22Rv1 (cell line): ENCODE results near the gene FTCD.

Experiments used
- ZFX ChIP-seq: fragments of 450-650 bp; IDR thresholded peaks from 2 replicates; pipeline ENCODE4 v1.6.1; 2017; ENCODE audit warnings: antibody characterized with exemption, borderline replicate concordance
- TF ChIP-seq, protein P1 (sequence below): fragments of 450-650 bp; IDR thresholded peaks from 2 replicates; pipeline ENCODE4 v1.5.1; 2017; ENCODE audit warnings: mild to moderate bottlenecking

DNA sequence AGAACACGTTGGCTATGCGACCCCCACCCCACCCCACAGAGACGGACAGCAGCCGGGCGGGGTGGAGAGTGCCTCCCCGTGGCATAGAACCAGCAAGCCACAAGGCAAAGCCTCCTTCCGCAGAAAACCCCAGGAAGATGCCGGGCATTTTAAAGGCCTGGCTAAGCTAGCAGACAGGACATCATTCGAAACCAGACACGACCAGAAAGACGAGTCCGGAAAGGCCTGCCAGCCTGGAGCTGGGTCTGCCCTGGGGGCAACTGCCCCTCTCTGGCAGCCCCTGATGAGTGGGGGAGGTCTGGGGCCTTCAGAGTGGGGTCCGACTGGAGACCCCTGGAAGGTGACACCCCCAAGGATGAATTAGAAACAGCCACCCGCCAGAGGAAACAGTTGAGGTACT lies 8.5 kb downstream of the FTCD start:
- TF ChIP-seq, protein P1, sequence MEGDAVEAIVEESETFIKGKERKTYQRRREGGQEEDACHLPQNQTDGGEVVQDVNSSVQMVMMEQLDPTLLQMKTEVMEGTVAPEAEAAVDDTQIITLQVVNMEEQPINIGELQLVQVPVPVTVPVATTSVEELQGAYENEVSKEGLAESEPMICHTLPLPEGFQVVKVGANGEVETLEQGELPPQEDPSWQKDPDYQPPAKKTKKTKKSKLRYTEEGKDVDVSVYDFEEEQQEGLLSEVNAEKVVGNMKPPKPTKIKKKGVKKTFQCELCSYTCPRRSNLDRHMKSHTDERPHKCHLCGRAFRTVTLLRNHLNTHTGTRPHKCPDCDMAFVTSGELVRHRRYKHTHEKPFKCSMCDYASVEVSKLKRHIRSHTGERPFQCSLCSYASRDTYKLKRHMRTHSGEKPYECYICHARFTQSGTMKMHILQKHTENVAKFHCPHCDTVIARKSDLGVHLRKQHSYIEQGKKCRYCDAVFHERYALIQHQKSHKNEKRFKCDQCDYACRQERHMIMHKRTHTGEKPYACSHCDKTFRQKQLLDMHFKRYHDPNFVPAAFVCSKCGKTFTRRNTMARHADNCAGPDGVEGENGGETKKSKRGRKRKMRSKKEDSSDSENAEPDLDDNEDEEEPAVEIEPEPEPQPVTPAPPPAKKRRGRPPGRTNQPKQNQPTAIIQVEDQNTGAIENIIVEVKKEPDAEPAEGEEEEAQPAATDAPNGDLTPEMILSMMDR, result no peak
- TF ChIP-seq ZFX, result no peak
